GM21390 (cell line): Measurements from ENCODE around the gene CYFIP1.

Source experiments
- ATAC-seq: cut with Tn5 transposase; IDR thresholded peaks from one replicate; pipeline ENCODE4 v1.9.1; 2021; ENCODE audit not compliant: unreplicated experiment

The CYFIP1 gene

GRCh38 chr15:22891426-22892210 lies 88.5 kb downstream of the CYFIP1 start:
- no peak for ATAC-seq

- no peak for ATAC-seq
Observed at GRCh38 chr15:22890296-22890695, 89.9 kb downstream of the CYFIP1 start.

GRCh38 chr15:22889146-22889818 lies 90.9 kb downstream of the CYFIP1 start:
- no peak for ATAC-seq

GRCh38 chr15:22888120-22888859 lies 91.9 kb downstream of the CYFIP1 start:
- no peak for ATAC-seq

- no peak for ATAC-seq
Observed at GRCh38 chr15:22887157-22887951, 92.8 kb downstream of the CYFIP1 start.

GRCh38 chr15:22885120-22885519 lies 95.0 kb downstream of the CYFIP1 start:
- ATAC-seq: no peak

GRCh38 chr15:22884344-22884743 lies 95.8 kb downstream of the CYFIP1 start:
- no peak for ATAC-seq

GRCh38 chr15:22883196-22883595 lies 97.0 kb downstream of the CYFIP1 start:
- ATAC-seq: no peak

- ATAC-seq: no peak
Observed at GRCh38 chr15:22881739-22882440, 98.3 kb downstream of the CYFIP1 start.

GRCh38 chr15:22880981-22881738 lies 99.0 kb downstream of the CYFIP1 start:
- no peak for ATAC-seq

- no peak for ATAC-seq
Observed at GRCh38 chr15:22880068-22880980, 99.8 kb downstream of the CYFIP1 start.

- no peak for ATAC-seq
Observed at GRCh38 chr15:22878103-22878502, 102.1 kb downstream of the CYFIP1 start.

GRCh38 chr15:22877607-22878006 lies 102.6 kb downstream of the CYFIP1 start:
- ATAC-seq: no peak

GRCh38 chr15:22877117-22877516 lies 103.1 kb downstream of the CYFIP1 start:
- ATAC-seq: no peak

- no peak for ATAC-seq
Observed at GRCh38 chr15:22874966-22875365, 105.2 kb downstream of the CYFIP1 start.

GRCh38 chr15:22874256-22874655 lies 105.9 kb downstream of the CYFIP1 start:
- no peak for ATAC-seq

- ATAC-seq: no peak
Observed at GRCh38 chr15:22873841-22874240, 106.3 kb downstream of the CYFIP1 start.

GRCh38 chr15:22872936-22873701 lies 107.0 kb downstream of the CYFIP1 start:
- ATAC-seq: no peak
